NCI-H187 treated with DMSO at 0.1 percent for 48 hours (cell line): ENCODE measurements around the gene SNX30.

ENCODE experiments used
- DNase-seq: peaks from one replicate; lab custom pipeline; 2025; lab: John Stamatoyannopoulos, UW

The SNX30 gene

GRCh38 chr9:112823257-112823656 is 72.7 kb downstream of the SNX30 start:
- no peak for DNase-seq

DNA sequence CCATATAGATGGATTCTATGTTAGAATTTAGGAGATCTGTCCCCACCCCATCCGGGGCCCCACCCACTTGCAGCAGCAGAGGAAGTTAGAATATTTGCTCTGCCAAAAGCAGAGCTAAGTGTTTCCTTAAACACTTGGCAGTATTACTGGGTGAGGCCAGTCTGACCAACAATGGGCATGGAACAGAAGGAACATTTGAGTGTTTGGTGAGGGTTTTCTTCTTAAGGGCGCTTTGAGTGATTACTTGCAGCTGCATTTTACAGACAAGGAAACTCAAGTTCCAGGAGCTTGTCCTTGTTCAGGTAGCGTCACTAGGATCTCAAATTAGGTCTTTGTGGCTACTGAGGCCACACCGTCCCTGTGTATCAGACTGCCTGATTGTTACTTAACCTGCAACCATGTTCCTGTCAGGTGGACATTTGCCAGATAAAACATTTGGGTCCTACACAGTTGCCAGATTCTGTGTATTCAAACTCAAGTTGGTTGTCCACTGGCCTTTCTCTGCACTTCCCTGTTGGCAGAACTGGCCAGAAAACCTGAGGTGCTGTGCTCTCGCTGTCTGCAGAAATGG is 80.8 kb downstream of the SNX30 start:
- peak; percentile 41 for DNase-seq

GRCh38 chr9:112831969-112832368 is 81.4 kb downstream of the SNX30 start:
- no peak for DNase-seq

GRCh38 chr9:112833081-112833480 is 82.5 kb downstream of the SNX30 start:
- DNase-seq, result no peak

- peak; percentile 6 for DNase-seq
Observed at GRCh38 chr9:112836394-112836793, 85.8 kb downstream of the SNX30 start.

GRCh38 chr9:112838342-112838741 is 87.8 kb downstream of the SNX30 start:
- no peak for DNase-seq

- no peak for DNase-seq
Observed at GRCh38 chr9:112839331-112839730, 88.8 kb downstream of the SNX30 start.

DNA sequence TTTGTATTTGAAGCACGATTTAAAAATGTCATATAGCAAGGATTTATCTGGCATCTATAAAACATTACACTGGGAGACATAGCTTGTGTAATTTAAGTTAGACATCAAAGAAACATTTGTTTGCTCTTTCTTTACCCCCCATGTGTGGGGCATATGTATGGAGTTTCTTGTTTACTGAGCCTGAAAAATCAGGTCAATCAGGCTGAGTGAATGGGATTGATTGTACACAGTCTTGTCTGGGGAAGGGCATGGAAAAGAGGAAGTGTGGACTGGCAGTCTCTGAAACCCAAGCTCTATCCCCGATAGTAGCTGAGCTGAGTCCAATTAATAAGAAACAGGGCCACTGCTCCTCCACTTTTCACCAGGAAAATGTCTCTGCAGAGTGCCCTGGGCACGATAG is 90.7 kb downstream of the SNX30 start:
- no peak for DNase-seq

DNA sequence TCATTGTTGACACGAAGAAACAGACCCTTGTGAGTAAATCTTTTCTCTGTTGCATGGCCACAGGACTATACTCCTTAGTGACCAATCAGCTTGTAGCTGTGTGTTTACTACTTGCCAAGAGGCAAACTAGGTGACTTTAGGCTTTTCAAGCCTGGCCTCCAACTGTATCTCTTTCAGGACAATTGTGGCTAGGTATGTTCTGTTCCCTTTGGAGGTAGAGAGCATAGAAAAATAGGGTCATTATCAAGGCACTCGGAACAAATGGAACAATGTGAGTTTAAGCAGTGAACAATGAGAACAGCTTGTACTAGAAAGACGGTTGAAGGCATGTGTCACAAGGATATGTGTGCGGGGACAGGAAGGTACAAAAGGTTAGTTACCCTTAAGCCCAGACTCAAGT is 92.0 kb downstream of the SNX30 start:
- no peak for DNase-seq

DNA sequence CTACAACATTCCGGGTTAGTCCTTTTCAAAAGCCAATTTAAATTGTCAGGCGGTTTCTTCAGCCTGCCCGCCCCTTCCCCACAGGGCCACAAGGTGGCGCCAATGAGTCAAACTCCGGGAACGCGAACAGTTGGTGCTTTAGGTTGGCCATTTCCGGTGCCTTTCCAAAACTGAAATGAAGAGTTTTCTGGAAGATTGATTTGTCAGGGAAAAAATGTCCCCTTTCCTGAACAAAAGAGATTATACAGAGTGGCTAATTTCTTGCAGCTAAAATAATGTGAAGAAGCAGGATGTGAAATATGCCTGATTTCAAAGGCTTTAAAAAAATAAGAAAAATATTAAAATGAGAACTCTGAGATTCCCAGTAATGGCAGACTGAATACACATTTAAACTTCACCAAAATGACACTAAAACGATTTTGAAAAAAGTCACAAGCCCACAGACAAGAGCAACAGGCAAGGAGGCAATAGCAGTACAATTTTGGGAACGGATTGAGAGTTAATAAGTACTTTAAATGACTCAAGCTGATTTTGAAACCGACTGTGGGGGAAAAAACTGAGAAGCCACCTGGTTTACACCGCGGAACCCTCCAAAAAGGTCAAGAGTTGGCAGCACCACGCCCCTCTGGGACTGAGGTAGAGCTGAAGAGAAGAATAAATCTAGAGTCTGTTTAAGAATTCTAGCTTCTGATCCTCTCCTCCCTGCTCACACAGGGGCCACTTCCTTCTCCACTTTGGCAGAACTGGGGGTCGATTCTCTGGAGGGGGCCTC is 94.4 kb downstream of the SNX30 start:
- DNase-seq, result no peak

DNA sequence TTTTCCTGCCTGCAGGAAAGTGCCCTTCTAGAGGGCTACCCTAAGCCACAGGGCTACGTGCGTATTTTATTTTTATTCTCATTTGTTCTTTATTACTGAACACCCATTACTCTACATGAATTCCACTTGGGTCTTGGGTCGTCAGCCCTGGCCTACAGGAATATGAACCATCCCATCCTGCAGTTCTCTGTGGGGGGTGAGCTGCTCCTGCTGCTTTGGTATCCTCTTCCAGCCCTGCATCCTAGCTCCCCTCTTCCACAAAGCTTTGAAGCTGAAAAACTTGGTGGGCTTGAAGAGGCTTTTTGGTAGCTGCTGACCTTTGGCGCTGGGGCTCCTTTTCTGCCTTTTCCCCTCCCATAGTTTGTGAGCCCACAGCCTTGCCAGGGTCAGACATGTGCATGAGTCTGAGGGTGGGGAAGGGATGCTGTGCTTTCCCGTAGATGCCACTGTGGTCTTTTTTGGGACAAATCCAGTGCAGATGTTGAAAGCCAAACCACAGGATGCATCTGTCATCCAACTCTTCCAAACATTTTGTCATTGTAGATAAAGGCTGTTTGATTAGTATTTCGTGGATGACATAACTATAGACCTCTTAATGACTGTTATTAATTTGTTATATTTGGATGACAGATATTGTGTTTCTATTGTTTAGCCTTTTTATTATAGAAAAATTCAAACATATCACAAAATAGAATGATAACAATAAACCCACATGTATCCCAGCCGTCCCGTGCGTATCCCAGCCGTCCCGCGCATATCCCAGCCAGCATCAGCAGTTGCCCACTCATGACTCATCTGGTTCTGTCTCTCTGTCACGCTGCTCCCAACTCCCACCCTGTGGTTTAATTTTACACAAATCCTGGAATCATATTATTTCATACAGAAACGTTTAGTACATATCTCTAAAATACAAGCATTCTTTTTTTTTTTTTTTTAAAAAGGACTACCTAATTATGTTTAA is 96.2 kb downstream of the SNX30 start:
- DNase-seq, result no peak

- no peak for DNase-seq
Observed at GRCh38 chr9:112848316-112849151, 98.0 kb downstream of the SNX30 start.

- no peak for DNase-seq
Observed at GRCh38 chr9:112849363-112849922, 98.9 kb downstream of the SNX30 start.

- DNase-seq, result no peak
Observed at GRCh38 chr9:112850840-112851239, 100.3 kb downstream of the SNX30 start.

DNA sequence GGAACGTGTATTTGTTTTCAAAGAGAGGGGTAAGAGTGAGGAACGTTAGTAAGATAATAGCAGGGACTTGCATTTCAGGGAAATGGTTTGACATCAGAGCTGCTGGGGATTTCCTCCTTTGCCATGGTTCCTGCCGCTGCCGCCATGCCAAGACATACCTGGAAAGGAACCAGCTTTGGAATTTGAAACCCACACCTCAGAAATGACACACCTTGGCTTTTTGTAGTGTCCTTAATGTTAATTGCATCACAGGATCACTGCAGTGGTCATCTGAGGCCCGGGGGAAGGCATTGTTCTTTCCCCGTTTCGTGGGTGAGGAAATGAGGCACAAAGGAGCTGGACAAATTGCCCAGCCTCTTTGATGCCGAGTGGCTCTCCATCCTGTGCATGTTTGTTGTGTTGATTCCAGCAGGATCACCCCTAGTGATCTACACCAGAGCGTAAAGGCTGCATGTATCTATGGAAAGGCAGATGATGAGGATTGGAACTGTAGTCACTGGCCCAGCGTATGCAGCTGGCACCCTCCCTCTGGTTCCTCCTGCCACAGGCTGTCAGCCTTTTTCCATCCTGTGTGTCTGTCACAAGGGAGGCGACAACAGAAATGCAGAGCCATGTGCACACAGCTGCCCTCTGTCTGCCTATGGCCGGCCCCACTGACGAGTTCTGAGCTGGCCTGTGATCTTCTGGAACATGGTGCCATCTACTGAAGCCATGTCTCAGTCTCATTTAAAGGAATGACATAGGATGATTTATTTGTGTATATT is 102.4 kb downstream of the SNX30 start:
- no peak for DNase-seq

DNA sequence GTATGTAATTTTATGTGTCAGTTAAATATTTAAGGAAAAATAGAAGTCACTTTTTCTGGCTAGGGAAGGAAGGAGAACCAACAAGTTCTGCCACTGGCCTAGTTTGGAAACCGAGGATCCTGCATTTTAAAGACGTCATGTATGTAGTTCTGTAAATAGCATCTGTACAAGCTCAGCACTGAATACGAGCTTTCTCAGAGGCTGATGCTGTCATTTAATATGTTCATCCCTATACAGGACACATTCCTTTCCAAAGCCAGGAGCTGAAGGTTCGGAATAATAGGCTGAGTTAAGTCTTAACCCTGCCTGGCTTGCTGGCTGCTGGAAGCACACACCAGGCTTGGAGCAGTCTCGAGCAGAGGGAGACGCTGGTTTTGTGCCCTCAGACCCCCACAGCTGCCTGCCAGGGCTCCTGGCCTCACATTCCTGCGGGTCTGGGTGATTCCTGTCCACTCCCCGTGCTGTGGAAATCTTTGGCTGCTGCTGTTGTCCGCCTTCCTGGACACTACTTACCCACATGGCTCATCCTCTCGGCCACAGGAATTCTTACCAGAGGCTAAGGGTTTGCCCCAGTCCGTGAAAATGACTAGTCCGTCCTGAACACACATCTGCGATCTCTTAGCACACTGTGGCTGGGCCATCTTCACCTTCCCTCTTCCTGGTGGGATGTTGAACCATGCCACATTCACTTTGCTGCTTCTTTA is 103.5 kb downstream of the SNX30 start:
- DNase-seq, result no peak

- DNase-seq, result no peak
Observed at GRCh38 chr9:112854657-112855056, 104.1 kb downstream of the SNX30 start.

DNA sequence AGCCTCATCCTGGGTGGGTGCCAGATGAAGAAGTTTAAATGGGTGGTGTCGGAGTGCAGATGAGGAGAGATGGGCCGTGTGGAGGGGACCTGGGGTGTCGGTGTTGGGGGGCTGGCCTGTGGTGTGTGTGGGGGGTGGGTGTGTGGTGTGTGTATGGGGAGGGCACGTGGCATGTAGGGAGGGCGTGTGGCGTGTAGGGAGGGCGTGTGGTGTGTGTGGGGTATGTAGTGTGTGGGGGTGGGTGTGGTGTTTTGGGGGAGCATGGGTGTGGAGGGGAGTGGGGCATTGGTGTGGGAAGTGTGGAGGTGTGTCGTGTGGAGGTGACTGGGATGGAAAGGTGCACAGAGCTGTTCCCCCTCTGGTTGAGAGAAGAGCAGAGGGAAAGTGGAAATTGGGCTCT is 105.6 kb downstream of the SNX30 start:
- no peak for DNase-seq

DNA sequence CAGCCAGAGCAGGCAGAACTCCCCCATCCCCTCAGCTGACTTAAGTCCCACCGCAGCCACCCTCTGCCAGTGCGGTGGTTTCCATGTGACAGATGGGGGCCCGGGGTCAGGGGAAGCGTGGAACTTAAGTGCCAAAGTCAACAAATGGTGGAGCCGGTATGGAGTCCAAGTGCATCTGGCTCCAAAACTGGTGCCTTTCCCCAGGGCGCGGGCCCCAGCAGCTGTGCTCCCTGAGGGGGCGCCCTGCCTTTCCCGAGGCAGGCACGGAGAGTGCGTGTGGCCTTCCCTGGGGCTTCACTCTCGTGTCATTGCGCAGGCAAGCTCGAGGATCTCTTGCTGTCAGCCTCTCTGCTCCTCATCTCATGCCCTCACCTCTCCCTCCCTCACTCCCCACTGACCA is 106.3 kb downstream of the SNX30 start:
- no peak for DNase-seq

DNA sequence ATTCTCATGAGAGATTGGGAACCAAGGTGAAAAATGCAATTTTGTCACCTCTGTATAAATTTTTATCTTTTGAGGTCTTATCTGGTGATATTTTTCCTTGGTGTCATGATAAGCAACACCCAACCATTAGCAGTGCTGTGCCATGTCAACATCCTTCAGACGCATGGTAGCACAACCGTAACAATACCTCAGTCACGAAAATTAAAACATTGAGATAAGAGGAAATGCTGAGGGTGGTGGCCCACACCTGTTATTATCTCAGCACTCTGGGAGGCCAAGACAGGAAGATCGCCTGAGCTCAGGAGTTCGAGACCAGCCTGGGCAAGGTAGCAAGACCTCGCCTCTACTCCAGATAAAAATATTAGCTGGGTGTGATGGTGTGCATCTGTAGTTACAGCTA is 107.4 kb downstream of the SNX30 start:
- no peak for DNase-seq
